Airway epithelial cell (primary cell): ENCODE results near the gene HNRNPDL. TPM values are rescaled to one million over a fixed set of nuclear protein-coding genes. Genes with fewer than 3 reads are reported as not detected.

Source experiments
- total RNA-seq: library from RNA; depleted of rRNA; stranded (reverse); fragments of >200 nt; gene quantifications from 2 replicates; pipeline ENCODE4 v1.2.3, GENCODE V29; 2015

The HNRNPDL gene
- total RNA-seq: 172 and 182 TPM in 2 replicates

GRCh38 chr4:82430193-82430963, at the start of gene HNRNPDL, which contains the start of gene ENOPH1:
Gene HNRNPDL, minus strand, starts transcription at chr4:82430462. Its CDS starts 772 bp downstream, at chr4:82429690.
Gene ENOPH1, plus strand, starts transcription at chr4:82430590. Its CDS starts 240 bp downstream, at chr4:82430830.

GRCh38 chr4:82373816-82374625, 56.2 kb downstream of the HNRNPDL start, which contains the start of gene HNRNPD:
Gene HNRNPD, minus strand, starts transcription at chr4:82373991. Its CDS starts 313 bp downstream, at chr4:82373678.

Other genes with a start within 250 kb of the HNRNPDL start
- gene HNRNPD, start 56.5 kb downstream of the HNRNPDL start, total RNA-seq: 70.4 and 72.1 TPM in 2 replicates
- 46.1 and 51.8 TPM in 2 replicates for gene ENOPH1, start 128 bp upstream of the HNRNPDL start, total RNA-seq
- gene TMEM150C, start 131.5 kb upstream of the HNRNPDL start, total RNA-seq: 0.42 and 0.65 TPM in 2 replicates